Activated naive CD8-positive, alpha-beta T cell treated with anti-CD3 and anti-CD28 coated beads for 36 hours (primary cell): ENCODE data around the gene PAN3. TPM values are rescaled to one million over a fixed set of nuclear protein-coding genes. Genes with fewer than 3 reads are reported as not detected.

Source experiments
- DNase-seq: peaks from one replicate; pipeline ENCODE4 v3.0.0; 2021
- H3K27ac Mint-ChIP-seq: one replicate; pipeline ENCODE4 v1.8.0; 2022; ENCODE audit warnings: mild to moderate bottlenecking, moderate library complexity, mixed read lengths
- H3K27me3 Mint-ChIP-seq: one replicate; pipeline ENCODE4 v1.8.0; 2022; ENCODE audit warnings: mild to moderate bottlenecking, mixed read lengths
- H3K36me3 Mint-ChIP-seq: one replicate; pipeline ENCODE4 v1.8.0; 2021; ENCODE audit warnings: mild to moderate bottlenecking, mixed read lengths
- H3K4me1 Mint-ChIP-seq: one replicate; pipeline ENCODE4 v1.8.0; 2021; ENCODE audit warnings: mixed read lengths
- H3K4me3 Mint-ChIP-seq: one replicate; pipeline ENCODE4 v1.8.0; 2022; ENCODE audit warnings: mild to moderate bottlenecking, moderate library complexity, mixed read lengths
- H3K9me3 Mint-ChIP-seq: one replicate; pipeline ENCODE4 v1.8.0; 2022; ENCODE audit warnings: mixed read lengths
- total RNA-seq, 2 experiments: library from RNA; stranded (reverse); gene quantifications; one replicate each; pipeline ENCODE4 v1.2.3, GENCODE V29; 2021

Gene PAN3
- total RNA-seq, 2 experiments from 2014 or later = 24.4 to 27.3 TPM

GRCh38 chr13:28339419-28339818 lies 201.1 kb downstream of the PAN3 start:
- no peaks in the 10 kb centered on the region for H3K36me3 Mint-ChIP-seq
- no peak overlapping the region for H3K4me3 Mint-ChIP-seq
- no peaks in the 10 kb centered on the region for H3K4me1 Mint-ChIP-seq
- DNase-seq = no peak
- peaks cover 4% of the 10 kb centered on the region for H3K27me3 Mint-ChIP-seq
- H3K27ac Mint-ChIP-seq = no peak overlapping the region
- no peaks in the 10 kb centered on the region for H3K9me3 Mint-ChIP-seq

GRCh38 chr13:28340272-28340793 lies 202.0 kb downstream of the PAN3 start:
- no peaks in the 10 kb centered on the region for H3K9me3 Mint-ChIP-seq
- no peak overlapping the region for H3K4me3 Mint-ChIP-seq
- no peak for DNase-seq
- H3K27ac Mint-ChIP-seq = no peak overlapping the region
- H3K36me3 Mint-ChIP-seq = no peaks in the 10 kb centered on the region
- H3K27me3 Mint-ChIP-seq = peaks cover 2% of the 10 kb centered on the region
- H3K4me1 Mint-ChIP-seq = no peaks in the 10 kb centered on the region

- Mint-ChIP-seq H3K4me1 (no peaks in the 10 kb centered on the region), H3K36me3 (no peaks in the 10 kb centered on the region), H3K27ac (no peak overlapping the region), H3K9me3 (no peaks in the 10 kb centered on the region), H3K4me3 (no peak overlapping the region), H3K27me3 (no peaks in the 10 kb centered on the region)
- DNase-seq = no peak
Measured at GRCh38 chr13:28342251-28342650, 203.9 kb downstream of the PAN3 start.

- no peak overlapping the region for H3K4me3 Mint-ChIP-seq
- peaks cover 7% of the 10 kb centered on the region for H3K4me1 Mint-ChIP-seq
- no peak overlapping the region for H3K27ac Mint-ChIP-seq
- no peaks in the 10 kb centered on the region for H3K27me3 Mint-ChIP-seq
- no peak for DNase-seq
- no peaks in the 10 kb centered on the region for H3K9me3 Mint-ChIP-seq
- no peaks in the 10 kb centered on the region for H3K36me3 Mint-ChIP-seq
Measured at GRCh38 chr13:28344163-28344562, 205.8 kb downstream of the PAN3 start.

Other genes with a start within 250 kb of the PAN3 start
- gene PDX1, start 218.5 kb upstream of the PAN3 start, total RNA-seq = not detected
- not detected for gene CDX2, start 169.2 kb upstream of the PAN3 start, total RNA-seq
- not detected for gene URAD, start 149.9 kb upstream of the PAN3 start, total RNA-seq
- gene FLT3, start 38.0 kb upstream of the PAN3 start, total RNA-seq = under 1 TPM in 1 of 2 experiments, not detected in 1; 0.19 TPM